WERI-Rb-1 (cell line): ENCODE results near the gene GSK3A.
A peak's percentile ranks its signal among the peaks of the same experiment; 100 is the strongest.

Experiments
- DNase-seq: peaks from one replicate; pipeline ENCODE4 v3.0.0-alpha.2; 2020
- H3K27ac ChIP-seq: fragments of 250-450 bp; sonication (Bioruptor Pico); 2 replicates; pipeline ENCODE4 v1.5.1; 2020; ENCODE audit warnings: mild to moderate bottlenecking, moderate library complexity
- H3K27me3 ChIP-seq: fragments of 250-450 bp; sonication (Bioruptor Pico); 2 replicates; pipeline ENCODE4 v1.5.1; 2021; ENCODE audit warnings: mild to moderate bottlenecking, low read depth, moderate library complexity; ENCODE audit not compliant: insufficient read depth, severe bottlenecking
- H3K36me3 ChIP-seq: fragments of 250-450 bp; sonication (Bioruptor Pico); 2 replicates; pipeline ENCODE4 v1.5.1; 2020; ENCODE audit warnings: mild to moderate bottlenecking, moderate library complexity
- H3K4me3 ChIP-seq: 2 replicates; pipeline ENCODE4 v1.5.1; 2011; ENCODE audit warnings: low read depth, mild to moderate bottlenecking, control low read depth, low read length
- H3K9me3 ChIP-seq: fragments of 250-450 bp; sonication (Bioruptor Pico); 2 replicates; pipeline ENCODE4 v1.5.1; 2021; ENCODE audit warnings: mild to moderate bottlenecking, moderate library complexity; ENCODE audit not compliant: severe bottlenecking
- TF ChIP-seq, protein P1 (sequence below): IDR thresholded peaks from 2 replicates; pipeline ENCODE4 v1.5.1; 2011; ENCODE audit warnings: low read depth, mild to moderate bottlenecking, control low read depth, inconsistent platforms, low read length

The GSK3A gene

GRCh38 chr19:42216653-42217519 lies 25.5 kb downstream of the GSK3A start:
- peak; percentile 53 for DNase-seq

GRCh38 chr19:42214810-42215485 lies 27.5 kb downstream of the GSK3A start:
- TF ChIP-seq, protein P1, sequence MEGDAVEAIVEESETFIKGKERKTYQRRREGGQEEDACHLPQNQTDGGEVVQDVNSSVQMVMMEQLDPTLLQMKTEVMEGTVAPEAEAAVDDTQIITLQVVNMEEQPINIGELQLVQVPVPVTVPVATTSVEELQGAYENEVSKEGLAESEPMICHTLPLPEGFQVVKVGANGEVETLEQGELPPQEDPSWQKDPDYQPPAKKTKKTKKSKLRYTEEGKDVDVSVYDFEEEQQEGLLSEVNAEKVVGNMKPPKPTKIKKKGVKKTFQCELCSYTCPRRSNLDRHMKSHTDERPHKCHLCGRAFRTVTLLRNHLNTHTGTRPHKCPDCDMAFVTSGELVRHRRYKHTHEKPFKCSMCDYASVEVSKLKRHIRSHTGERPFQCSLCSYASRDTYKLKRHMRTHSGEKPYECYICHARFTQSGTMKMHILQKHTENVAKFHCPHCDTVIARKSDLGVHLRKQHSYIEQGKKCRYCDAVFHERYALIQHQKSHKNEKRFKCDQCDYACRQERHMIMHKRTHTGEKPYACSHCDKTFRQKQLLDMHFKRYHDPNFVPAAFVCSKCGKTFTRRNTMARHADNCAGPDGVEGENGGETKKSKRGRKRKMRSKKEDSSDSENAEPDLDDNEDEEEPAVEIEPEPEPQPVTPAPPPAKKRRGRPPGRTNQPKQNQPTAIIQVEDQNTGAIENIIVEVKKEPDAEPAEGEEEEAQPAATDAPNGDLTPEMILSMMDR = no peak
- no peaks in the 10 kb centered on the region for H3K9me3 ChIP-seq
- H3K36me3 ChIP-seq = peaks cover 56% of the 10 kb centered on the region
- H3K4me3 ChIP-seq = no peak overlapping the region
- no peak overlapping the region for H3K27ac ChIP-seq
- H3K27me3 ChIP-seq = no peaks in the 10 kb centered on the region
- no peak for DNase-seq

More at GRCh38 chr19:42216653-42217519, 25.5 kb downstream of the GSK3A start:
- Histone ChIP-seq H3K36me3 (peaks cover 44% of the 10 kb centered on the region), H3K27me3 (no peaks in the 10 kb centered on the region), H3K9me3 (no peaks in the 10 kb centered on the region), H3K27ac (peak overlapping the region; percentile 67), H3K4me3 (peak overlapping the region; percentile 81)
- TF ChIP-seq, protein P1 = no peak

GRCh38 chr19:42212886-42213285 lies 29.5 kb downstream of the GSK3A start:
- H3K27ac ChIP-seq = no peak overlapping the region
- no peaks in the 10 kb centered on the region for H3K9me3 ChIP-seq
- no peak overlapping the region for H3K4me3 ChIP-seq
- H3K36me3 ChIP-seq = peaks cover 76% of the 10 kb centered on the region
- no peaks in the 10 kb centered on the region for H3K27me3 ChIP-seq
- DNase-seq = no peak
- TF ChIP-seq, protein P1 = no peak

GRCh38 chr19:42208612-42209011 lies 33.8 kb downstream of the GSK3A start:
- H3K27me3 ChIP-seq = no peaks in the 10 kb centered on the region
- H3K36me3 ChIP-seq = peaks cover 81% of the 10 kb centered on the region

GRCh38 chr19:42207767-42208271 lies 34.6 kb downstream of the GSK3A start:
- no peaks in the 10 kb centered on the region for H3K27me3 ChIP-seq
- DNase-seq = no peak
- no peak overlapping the region for H3K27ac ChIP-seq
- H3K36me3 ChIP-seq = peaks cover 81% of the 10 kb centered on the region
- no peak overlapping the region for H3K4me3 ChIP-seq
- H3K9me3 ChIP-seq = no peaks in the 10 kb centered on the region
- TF ChIP-seq, protein P1 = no peak

More at GRCh38 chr19:42208612-42209011, 33.8 kb downstream of the GSK3A start:
- TF ChIP-seq, protein P1 = no peak
- Histone ChIP-seq H3K27ac (no peak overlapping the region), H3K4me3 (no peak overlapping the region), H3K9me3 (no peaks in the 10 kb centered on the region)
- DNase-seq = no peak
